ENCODE measurements around the gene NOS3.
"Not testable (repeated sequence)": the region's sequence is repeated elsewhere in the genome, so short reads cannot be mapped to it uniquely, and the experiment has no call there.

The NOS3 gene

DNA sequence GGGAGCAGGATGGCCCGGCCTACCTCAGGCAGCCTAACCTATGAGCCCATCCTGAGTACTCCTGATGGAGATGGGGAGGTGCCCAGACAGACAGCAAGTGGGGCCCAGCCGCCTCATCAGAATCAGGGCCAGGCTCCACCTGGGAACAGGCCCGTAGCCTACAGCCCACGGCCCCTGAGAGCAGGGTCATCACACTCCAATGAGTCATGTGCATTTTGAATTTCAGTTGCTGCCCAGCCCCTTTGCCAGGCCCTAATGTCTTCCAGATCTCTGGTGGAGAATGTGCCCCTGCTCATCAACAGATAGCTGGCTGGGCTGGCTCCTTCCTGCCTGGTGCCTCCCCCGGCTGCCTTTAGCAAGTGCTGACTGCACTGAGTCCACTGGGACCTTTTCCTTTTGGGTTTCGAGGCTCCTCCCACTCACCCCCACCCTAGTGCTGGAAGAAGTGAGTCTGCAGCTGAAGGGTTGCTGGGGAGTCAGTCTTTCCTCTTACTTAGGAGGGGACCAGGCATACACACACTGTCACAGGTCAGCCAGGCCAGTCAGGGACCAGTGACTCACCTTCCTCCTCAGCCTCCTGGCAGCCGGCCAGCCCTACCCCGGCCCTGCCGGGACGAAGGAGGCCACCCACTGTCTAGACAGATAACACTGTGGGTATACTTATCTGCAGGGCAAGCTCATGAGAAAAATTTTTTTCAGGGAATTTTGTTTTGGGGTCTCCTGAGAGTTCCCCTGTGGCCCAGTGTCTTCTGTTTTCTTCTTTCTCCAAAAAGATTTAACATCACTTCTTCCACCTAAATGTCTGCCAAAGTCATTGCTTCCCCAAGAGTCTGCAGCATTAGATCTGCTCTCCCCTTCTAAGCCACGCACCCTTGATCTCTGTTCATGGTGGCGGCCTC is 48.4 kb downstream of the NOS3 start:
- no peak for DNase-seq (ENCODE audit: low spot score)

DNA sequence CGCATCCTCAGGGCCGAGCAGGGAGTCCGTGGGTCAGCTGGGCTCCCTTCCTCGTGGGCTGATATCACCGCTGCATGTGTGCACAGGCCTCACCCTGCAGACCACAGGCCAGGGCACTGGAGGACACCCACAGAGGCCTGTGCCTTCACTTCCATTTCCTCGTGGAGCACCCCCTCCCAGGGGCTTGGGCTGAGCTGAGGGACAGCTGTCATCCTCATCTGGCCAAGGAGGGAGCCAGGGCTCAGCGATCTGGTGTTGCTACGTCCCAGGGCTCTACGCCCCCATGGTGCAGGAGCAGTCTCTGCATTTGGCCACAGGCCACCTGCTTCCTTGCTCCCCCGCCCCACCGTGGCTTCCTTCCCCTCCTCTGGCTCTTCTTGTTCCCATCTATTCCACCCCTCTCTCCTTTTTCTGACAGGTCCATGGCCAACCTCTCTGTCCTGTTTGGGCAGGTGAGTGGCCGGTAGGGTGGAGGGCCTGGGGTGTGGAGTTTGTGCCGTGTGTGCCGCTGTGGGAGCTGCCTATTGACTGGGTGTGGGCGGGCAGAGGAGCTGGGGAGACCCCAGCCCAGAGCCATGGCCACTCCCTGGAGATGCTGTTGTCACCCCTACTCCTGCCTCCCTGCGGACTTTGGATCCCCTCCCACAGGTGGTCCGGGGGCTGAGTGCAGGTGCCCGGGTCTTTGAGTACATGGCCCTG is 49.2 kb downstream of the NOS3 start:
- no peak for DNase-seq (ENCODE audit: low spot score)

DNA sequence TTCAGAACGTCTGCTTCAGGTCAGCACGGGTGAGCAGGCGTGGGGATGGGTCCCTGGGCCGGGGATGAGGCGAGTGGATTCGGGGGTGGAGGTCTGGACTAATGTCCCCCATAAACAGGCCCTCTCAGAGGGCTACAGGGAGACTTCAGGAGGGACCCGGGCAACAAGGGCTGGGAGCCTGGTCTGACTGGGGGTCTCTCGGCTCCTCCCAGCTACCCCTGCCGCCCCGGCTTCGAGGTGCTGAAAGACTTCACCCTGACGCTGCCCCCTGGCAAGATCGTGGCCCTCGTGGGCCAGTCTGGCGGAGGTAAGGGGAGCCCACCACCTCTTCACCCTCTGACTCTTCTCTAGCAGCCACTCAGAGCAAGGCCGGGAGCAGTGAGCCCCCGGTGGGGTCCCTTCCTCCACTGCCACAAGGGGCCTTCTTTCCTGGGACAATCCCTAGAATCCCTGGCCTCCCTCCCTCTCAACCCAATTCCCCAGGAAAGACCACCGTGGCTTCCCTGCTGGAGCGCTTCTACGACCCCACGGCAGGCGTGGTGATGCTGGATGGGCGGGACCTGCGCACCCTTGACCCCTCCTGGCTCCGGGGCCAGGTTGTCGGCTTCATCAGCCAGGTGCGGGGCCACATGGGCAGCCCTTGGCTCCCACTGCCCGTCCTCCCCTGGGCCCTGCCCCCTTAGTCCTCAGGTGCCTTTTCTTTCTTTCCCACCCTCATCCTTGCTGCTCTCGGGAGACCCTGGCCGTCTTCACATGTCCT is 50.0 kb downstream of the NOS3 start:
- no peak for DNase-seq (ENCODE audit: low spot score)

DNA sequence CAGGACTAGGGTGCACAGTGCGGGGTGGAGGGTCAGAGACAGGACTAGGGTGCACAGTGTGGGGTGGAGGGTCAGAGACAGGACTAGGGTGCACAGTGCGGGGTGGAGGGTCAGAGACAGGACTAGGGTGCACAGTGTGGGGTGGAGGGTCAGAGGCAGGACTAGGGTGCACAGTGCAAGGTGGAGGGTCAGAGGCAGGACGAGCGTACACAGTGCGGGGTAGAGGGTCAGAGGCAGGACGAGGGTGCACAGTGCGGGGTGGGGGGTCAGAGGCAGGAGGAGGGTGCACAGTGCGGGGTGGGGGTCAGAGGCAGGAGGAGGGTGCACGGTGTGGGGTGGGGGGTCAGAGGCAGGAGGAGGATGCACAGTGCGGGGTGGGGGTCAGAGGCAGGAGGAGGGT is 52.6 kb downstream of the NOS3 start:
- DNase-seq (ENCODE audit: low spot score) = not testable (repeated sequence)

DNA sequence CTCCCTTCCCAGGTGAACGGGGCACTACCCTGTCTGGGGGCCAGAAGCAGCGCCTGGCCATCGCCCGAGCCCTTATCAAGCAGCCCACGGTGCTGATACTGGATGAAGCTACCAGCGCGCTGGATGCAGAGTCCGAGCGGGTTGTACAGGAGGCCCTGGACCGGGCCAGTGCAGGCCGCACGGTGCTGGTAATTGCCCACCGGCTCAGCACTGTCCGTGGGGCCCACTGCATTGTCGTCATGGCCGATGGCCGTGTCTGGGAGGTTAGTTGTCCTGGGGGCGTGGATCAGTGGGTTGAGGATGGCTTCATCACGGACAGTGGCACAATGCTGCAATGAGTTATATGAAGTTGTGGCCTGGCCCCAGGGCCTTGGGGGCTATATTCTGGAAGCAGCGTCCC is 53.1 kb downstream of the NOS3 start:
- no peak for DNase-seq (ENCODE audit: low spot score)

DNA sequence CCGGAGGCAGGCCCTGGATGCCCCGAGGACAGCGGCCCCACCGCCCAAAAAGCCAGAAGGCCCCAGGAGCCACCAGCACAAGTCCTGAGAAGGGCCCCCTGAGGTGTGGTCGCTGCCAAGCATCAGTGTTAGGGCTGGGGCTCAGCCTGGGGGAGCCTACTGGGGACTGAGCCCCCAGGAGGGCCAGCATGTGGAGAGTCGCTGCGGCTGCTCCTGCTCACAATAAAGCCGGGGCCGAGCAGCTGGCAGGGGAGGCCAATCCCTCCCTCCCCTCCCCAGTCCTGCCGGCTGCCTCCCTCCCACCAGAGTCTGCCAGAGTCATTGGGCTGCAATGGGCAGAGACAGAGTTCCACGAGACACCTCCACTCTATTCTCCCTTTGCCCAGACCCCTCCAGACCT is 54.4 kb downstream of the NOS3 start:
- DNase-seq (ENCODE audit: low spot score) = no peak

DNA sequence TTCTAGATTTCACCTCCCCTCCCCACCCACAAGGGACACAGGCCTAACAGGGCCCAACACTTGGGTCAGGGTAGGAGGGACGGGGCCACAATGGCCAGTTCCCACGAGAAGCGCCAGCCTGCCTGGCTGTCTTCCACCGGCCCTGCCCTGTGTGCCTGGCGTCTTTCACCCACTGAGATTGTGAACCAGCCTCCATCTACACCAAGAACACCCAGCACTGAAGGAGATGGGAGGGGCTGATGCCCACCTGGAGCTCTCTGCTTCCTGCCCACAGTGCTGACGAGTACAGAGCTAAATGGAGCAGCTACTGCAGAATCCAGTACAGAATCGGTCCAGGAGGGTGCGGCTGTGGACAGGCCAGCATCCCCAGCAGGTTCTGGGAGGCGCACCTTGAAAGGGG is 55.1 kb downstream of the NOS3 start:
- DNase-seq (ENCODE audit: low spot score) = no peak

DNA sequence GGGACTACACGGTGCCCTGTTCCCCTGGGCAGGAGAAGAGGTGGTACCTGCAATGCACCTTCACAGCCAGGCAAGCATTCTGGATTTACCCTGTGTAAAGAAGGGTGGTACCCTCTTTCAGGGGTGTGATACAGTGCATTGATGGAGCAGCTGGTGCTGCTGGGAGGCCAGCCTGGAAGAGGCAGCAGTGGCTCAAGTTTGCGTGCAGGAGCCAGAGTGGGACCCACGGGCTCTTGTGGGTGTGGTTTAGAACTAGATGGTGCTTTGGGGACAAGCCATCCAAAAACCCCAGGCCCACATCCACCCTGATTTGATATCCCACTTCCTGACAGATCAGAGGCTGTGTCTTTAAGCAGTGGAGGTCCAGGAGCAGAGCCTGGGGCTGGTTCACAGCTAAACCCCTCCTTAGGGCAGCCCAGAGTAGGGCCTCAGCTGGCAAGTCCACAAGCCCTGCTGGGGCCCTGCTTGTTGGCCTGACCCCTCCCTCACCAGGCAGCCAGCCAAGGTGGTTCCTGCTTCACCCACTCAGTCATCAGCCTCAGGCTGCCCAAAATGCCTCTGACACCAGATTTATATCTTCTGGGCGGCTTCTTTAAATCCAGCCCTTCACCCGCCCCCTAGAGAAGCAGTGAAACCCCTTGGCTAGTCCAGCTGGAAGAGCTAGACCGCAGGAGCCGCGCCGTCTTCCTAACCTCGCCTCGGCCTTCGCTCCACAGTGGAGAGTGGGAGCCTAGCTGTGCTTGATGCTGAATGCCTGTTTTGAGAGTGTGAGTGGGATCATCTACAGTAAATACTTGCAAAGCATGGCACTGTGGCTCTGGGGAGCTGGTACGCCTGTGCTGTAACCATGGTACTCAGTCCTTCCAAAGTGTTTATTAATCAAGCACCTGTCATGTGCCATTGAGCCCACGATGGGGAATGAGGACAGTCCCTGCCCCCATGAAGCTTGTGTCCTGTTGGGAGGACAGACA is 56.1 kb downstream of the NOS3 start:
- no peak for DNase-seq (ENCODE audit: low spot score)

DNA sequence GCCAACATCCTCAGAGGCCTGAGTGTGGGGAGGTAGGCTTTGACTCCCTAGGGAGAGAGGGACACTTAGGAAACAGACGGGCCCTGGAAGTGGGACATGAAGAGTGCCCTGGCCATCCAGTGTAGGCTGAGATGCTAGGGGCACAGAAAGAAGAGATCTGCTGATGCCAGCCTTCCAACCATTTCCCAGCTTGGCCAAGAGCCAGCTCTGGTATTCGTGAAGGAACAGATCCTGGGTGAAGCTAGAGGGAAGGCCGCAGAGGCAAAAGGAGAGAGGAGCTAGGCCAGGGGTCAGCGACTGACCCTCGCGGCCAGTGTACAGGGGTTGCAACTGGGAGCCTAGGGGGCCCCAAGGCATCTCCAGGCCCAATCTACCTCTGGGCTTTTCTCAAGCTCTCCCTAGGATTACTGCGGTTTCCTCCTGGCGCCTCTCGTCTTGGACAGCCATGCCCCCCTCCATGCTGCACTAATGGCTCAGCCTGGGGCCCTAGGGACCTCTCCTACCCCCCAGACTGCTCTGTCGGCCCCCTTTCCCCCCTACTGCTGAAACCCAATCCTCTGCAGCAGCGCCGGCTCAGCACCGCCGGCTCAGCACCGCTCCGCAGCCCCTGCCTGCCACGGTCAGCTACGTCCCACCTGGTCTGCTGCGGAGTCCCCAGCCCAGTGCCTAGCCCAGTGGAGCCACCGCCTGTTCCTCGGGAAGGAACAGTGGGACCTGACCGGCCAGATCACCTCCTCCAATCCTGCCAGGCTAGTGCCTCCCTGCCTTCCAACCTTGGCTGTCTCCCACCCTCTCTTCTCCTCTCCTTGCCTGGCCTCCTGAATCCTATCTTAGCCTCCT is 57.4 kb downstream of the NOS3 start, which contains the start of gene ASIC3:
Gene ASIC3, plus strand, starts transcription at position 556 of the 840 bp plus-strand sequence. CDS start 355 bp downstream, outside the sequence.
- no peak for DNase-seq (ENCODE audit: low spot score)

DNA sequence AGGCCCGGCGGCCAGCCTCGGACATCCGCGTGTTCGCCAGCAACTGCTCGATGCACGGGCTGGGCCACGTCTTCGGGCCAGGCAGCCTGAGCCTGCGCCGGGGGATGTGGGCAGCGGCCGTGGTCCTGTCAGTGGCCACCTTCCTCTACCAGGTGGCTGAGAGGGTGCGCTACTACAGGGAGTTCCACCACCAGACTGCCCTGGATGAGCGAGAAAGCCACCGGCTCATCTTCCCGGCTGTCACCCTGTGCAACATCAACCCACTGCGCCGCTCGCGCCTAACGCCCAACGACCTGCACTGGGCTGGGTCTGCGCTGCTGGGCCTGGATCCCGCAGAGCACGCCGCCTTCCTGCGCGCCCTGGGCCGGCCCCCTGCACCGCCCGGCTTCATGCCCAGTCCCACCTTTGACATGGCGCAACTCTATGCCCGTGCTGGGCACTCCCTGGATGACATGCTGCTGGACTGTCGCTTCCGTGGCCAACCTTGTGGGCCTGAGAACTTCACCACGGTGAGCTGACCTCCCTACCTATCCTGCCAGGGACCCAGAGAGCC is 58.2 kb downstream of the NOS3 start:
- no peak for DNase-seq (ENCODE audit: low spot score)

DNA sequence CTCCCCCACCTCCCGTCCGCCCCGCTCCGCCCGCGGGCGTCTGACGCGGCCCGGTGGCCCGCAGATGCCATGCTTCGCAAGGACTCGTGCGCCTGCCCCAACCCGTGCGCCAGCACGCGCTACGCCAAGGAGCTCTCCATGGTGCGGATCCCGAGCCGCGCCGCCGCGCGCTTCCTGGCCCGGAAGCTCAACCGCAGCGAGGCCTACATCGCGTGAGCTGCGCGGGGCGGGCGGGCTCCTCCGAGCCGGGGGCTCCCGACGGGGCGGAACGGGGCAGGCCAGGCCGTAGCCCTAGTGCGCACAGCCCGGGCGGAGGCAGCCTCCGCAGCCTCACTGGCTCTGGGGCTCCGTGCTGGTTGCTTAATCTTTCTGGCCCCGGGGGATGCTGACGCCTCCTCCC is 60.3 kb downstream of the NOS3 start:
- DNase-seq (ENCODE audit: low spot score) = peak; percentile 88

DNA sequence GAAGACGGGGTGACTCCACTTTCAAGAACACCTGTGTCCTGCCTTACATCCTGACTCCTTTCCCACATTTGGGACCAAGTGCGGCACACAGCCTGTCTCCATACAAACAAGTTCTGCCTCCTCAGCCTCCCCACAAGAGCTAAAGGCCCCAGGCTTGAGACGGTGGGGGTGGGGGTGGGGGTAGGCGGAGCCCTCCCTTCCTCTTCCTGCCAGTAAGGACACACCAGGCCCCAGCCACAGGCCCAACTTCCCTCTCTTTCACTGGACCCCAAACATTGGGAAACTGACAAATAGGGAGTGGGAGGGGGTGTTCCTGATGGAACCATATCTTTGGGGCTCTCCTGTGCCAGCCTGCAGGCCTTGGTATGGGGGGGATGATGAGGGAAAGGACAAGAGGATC is 62.3 kb downstream of the NOS3 start:
- no peak for DNase-seq (ENCODE audit: low spot score)

DNA sequence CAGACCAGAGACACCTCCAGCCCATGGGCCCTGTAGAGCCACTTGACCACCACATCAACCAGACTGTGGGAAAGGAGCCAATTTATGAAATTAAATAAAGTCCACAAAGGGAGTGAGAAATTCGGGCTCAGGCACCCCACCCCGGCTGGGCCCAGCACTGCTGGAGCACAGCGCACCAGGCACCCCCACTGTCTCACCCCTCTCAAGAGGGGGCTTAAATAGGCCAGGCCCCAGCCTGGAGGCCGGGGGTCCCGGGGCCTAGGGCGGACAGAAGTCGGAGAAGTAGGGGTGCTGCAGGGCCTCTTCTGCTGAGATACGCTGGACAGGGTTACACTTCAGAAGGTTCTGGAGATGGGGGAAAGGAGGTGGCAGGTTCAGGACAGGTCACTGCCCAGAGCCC is 62.9 kb downstream of the NOS3 start:
- DNase-seq (ENCODE audit: low spot score) = no peak

DNA sequence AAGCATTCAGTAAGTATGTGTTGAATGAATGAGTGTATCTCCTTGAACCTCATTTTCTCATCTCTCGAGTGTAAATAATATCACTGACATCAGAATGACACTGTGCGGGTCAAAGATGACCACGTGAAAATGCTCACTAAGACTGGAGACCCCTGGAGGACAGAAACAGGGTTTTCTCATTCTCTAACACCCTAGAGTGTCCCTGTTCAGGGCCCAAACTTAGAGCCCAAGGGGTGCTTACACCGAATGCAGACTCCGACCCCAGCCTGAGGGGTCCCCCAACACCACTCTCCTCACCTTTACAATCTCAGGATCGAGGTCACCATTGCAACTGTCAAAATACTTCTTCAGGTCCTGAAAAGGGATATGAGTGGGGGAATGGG is 65.5 kb downstream of the NOS3 start:
- no peak for DNase-seq (ENCODE audit: low spot score)

DNA sequence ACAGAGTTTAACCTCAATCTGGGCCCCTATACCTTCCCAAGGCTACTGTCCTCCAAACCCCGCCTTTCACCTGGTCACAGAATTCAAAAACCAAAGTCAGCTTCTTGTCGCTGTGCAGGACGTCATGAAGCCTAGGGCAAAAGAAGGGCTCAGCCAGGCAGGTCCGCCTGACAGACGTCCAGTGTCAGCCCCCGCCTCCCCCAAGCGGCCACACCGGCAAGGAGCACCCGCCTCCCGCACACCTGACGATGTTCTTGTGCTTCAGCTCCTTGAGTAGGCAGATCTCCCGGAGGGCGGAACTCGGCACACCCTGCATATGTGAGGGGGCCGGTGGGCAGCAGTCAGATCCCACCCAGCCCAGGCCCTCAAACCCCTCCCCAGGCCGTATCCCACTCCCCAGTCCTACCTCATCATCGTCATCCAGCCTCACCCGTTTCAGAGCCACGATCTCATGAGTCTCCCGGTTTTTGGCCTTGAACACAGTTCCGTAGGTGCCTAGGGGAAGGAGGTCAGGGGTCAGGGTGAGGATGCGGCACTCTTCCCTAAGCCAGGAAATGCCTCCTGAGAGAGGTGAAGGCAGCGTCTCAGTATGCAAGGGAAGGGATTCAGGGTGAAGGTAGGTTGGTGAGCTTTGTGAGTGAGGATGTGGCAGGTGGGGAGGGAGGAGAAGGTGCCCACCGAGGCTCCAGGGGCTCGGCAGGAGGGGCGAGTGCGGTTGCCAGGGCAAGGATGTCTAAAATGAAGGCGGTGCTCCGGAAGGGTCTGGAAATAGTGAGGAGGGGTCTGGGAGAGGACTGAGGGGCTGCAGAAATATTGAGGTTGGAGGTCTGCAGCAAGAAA is 66.1 kb downstream of the NOS3 start:
- DNase-seq (ENCODE audit: low spot score) = peak; percentile 54

DNA sequence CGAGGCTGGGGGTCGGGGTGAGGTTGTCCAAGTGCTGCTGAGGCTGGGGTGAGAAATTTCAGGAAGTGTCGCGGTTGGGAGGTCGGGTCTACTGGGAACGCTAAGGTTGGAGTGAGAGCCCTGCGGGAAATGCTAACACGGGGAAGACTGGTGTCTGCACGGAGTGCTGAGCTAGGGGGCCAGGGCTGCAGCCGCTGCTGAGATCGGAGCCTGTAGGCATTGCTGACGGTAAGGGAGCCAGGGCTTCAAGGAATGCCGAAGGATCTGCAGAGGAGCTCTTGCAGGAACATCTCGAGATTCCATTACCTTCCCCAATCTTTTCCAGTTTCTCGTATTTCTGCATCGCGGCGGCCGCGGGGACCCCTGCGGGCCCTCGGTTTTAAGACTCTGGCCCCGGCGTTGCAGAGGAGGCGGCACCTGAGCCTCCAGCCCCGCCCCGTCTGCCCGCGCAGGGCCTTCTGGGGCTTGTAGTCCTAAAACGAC is 66.7 kb downstream of the NOS3 start, which contains the start of gene CDK5:
Gene CDK5, minus strand, starts transcription at position 392 of the 483 bp plus-strand sequence. Its CDS starts 49 bp downstream, at position 343.
- DNase-seq (ENCODE audit: low spot score) = no peak

DNA sequence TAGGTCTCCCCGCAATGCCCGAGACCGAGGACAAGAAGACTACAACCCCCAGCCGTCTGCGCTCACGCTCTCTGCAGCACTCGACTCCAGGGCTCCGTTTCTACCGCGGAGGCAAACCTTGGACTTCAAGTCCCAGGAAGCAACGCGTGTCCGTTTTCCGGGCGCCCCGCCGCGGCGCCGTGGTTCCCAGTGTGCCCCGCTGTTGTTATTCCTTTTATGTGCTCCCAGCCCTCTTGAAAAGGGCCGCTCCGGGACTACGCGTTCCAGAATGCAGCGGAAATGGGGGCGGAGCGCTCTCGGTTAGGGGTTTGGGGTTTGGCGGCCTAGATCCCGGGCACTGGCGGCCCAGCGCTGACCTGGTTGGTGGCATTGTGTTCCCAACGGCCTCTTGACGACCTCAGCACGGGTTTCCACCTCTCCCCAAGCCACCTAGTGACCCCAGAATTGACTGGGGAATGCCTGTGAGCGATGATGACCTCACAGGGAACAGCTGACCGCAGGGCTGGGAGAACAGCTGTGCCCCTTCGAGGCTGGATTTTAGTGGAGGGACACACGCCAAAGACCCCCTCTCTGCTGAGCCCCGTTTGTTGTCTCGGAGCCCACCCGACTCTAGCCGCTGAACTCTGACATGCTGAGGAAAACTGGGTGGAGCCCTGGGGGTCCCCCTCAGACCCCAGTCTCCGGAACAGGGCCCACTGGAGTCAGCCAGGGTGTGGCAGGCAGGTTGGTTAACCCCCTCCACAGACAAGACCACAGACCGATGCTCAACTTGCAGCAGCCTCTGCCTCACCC is 67.4 kb downstream of the NOS3 start:
- DNase-seq (ENCODE audit: low spot score) = peak; percentile 98

DNA sequence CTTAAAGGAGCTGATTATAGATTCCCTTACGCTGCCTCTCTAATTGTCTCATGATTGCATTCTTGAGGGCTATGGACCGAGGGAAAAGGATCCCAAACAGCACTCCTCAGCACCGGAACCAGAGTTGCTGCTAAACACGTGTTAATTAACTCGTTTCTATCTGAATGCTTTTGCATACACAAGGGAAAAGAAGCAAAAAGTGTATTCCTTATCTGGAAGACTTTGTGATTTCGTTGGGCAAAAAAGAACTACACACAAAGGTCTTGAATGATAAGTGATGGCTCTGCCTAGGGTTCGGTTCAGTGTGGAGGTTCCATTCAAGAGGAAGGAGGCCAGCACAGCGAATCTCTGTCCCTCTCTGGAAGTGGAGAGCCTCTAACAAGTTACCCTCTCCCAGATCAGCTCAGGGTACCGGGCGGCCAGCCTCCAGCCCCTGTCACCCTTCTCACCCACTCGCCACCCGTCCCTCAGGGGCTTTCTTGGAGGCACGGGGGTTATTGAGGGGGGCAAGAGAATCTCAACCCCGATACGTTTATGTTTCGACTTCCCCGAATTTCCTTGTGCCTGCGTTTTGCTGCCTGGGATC is 68.1 kb downstream of the NOS3 start:
- no peak for DNase-seq (ENCODE audit: low spot score)
